GM23338 (cell line): ENCODE measurements around the gene RPS18. TPM values are rescaled to one million over a fixed set of nuclear protein-coding genes. Genes with fewer than 3 reads are reported as not detected.

Experiments used
- ATAC-seq: fragments of 200-7000 bp; cut with Tn5 transposase; 3 replicates; pipeline ENCODE4 v1.9.1; 2020
- DNase-seq: peaks from one replicate; pipeline ENCODE4 v3.0.0-alpha.2; 2015; ENCODE audit warnings: low spot score
- H2AFZ ChIP-seq: fragments of 200-600 bp; sonication (generic); 2 replicates; pipeline ENCODE4 v1.8.0; 2016; ENCODE audit warnings: antibody characterized with exemption, mild to moderate bottlenecking, moderate library complexity
- H3F3A ChIP-seq: fragments of 200-600 bp; sonication (generic); replicated peaks from 2 replicates; pipeline ENCODE4 v1.8.0; 2017; ENCODE audit warnings: antibody characterized with exemption, mixed run types, low read depth
- H3K27ac ChIP-seq: fragments of 200-600 bp; sonication (generic); 2 replicates; pipeline ENCODE4 v1.6.1; 2016; ENCODE audit warnings: low read depth
- H3K27me3 ChIP-seq: fragments of 200-600 bp; sonication (generic); 2 replicates; pipeline ENCODE4 v1.8.0; 2016; ENCODE audit warnings: mild to moderate bottlenecking, mixed run types, moderate library complexity; ENCODE audit not compliant: insufficient read depth
- H3K36me3 ChIP-seq: fragments of 200-600 bp; sonication (generic); 2 replicates; pipeline ENCODE4 v1.8.0; 2016; ENCODE audit warnings: mild to moderate bottlenecking; ENCODE audit not compliant: insufficient read depth
- H3K4me1 ChIP-seq: fragments of 200-600 bp; sonication (generic); 2 replicates; pipeline ENCODE4 v1.8.0; 2016; ENCODE audit warnings: mild to moderate bottlenecking, moderate library complexity; ENCODE audit not compliant: insufficient read depth
- H3K4me2 ChIP-seq: fragments of 200-600 bp; sonication (generic); 2 replicates; pipeline ENCODE4 v1.7.1; 2017; ENCODE audit warnings: mixed run types
- H3K4me3 ChIP-seq: fragments of 200-600 bp; sonication (generic); 2 replicates; pipeline ENCODE4 v1.6.1; 2016; ENCODE audit warnings: mixed run types
- H3K79me2 ChIP-seq: fragments of 200-600 bp; sonication (generic); replicated peaks from 2 replicates; pipeline ENCODE4 v1.8.0; 2017; ENCODE audit warnings: mild to moderate bottlenecking; ENCODE audit not compliant: insufficient read depth
- H3K9me2 ChIP-seq: fragments of 200-600 bp; sonication (generic); 2 replicates; pipeline ENCODE4 v1.8.0; 2017; ENCODE audit not compliant: insufficient read depth
- H4K20me1 ChIP-seq: fragments of 200-600 bp; sonication (generic); replicated peaks from 2 replicates; pipeline ENCODE4 v1.8.0; 2017; ENCODE audit warnings: mild to moderate bottlenecking; ENCODE audit not compliant: insufficient read depth
- H3K27ac Mint-ChIP-seq: 2 replicates; pipeline ENCODE4 v1.8.0; 2020; ENCODE audit warnings: inconsistent platforms, mild to moderate bottlenecking, moderate library complexity, mixed read lengths
- H3K27me3 Mint-ChIP-seq: 3 replicates; pipeline ENCODE4 v1.8.0; 2022; ENCODE audit warnings: low read depth, mild to moderate bottlenecking, moderate library complexity, mixed read lengths, inconsistent platforms; ENCODE audit not compliant: insufficient read depth, poor library complexity
- H3K36me3 Mint-ChIP-seq: 3 replicates; pipeline ENCODE4 v1.8.0; 2021; ENCODE audit warnings: low read depth, mild to moderate bottlenecking, inconsistent platforms, moderate library complexity, mixed read lengths
- H3K4me1 Mint-ChIP-seq: 3 replicates; pipeline ENCODE4 v1.8.0; 2020; ENCODE audit warnings: mild to moderate bottlenecking, inconsistent platforms, mixed read lengths
- H3K4me3 Mint-ChIP-seq: 3 replicates; pipeline ENCODE4 v1.8.0; 2021; ENCODE audit warnings: moderate library complexity, mild to moderate bottlenecking, inconsistent platforms, mixed read lengths
- H3K9me3 Mint-ChIP-seq: 3 replicates; pipeline ENCODE4 v1.8.0; 2020; ENCODE audit warnings: moderate library complexity, mild to moderate bottlenecking, inconsistent platforms, mixed read lengths
- CREB1 ChIP-seq: fragments of 250-450 bp; sonication (Bioruptor Pico); IDR thresholded peaks from 2 replicates; pipeline ENCODE4 v1.5.0; 2020; ENCODE audit warnings: low read depth, mild to moderate bottlenecking, moderate library complexity
- CTCF ChIP-seq, 2 experiments: fragments of 200-600 bp in 1 of 2; sonication (generic) in 1 of 2; conservative IDR thresholded peaks; 2 replicates each; pipeline versions ENCODE4 v1.5.1 to v1.6.1; 2016 to 2017; ENCODE audit warnings: antibody characterized with exemption in 2 of 2, low read depth in 2 of 2, mild to moderate bottlenecking in 2 of 2, moderate library complexity in 1 of 2
- ETS1 ChIP-seq: IDR thresholded peaks from 2 replicates; pipeline ENCODE4 v1.6.1; 2016; ENCODE audit warnings: antibody characterized with exemption
- EZH2 ChIP-seq: fragments of 200-600 bp; sonication (generic); IDR thresholded peaks from one replicate; pipeline ENCODE4 v1.8.0; 2017; ENCODE audit warnings: antibody characterized with exemption, mild to moderate bottlenecking, low read depth; ENCODE audit not compliant: unreplicated experiment
- EZH2phosphoT487 ChIP-seq: fragments of 200-600 bp; sonication (generic); IDR thresholded peaks from one replicate; pipeline ENCODE4 v1.8.1; 2018; ENCODE audit warnings: antibody characterized with exemption; ENCODE audit not compliant: unreplicated experiment
- JUNB ChIP-seq: IDR thresholded peaks from one replicate; pipeline ENCODE4 v1.6.1; 2016; ENCODE audit warnings: antibody characterized with exemption; ENCODE audit not compliant: unreplicated experiment
- NANOG ChIP-seq: IDR thresholded peaks from 2 replicates; pipeline ENCODE4 v1.6.1; 2016; ENCODE audit warnings: antibody characterized with exemption, borderline replicate concordance
- POLR2AphosphoS5 ChIP-seq: IDR thresholded peaks from 2 replicates; pipeline ENCODE4 v1.6.1; 2016; ENCODE audit warnings: antibody characterized with exemption, low read depth
- STAT1 ChIP-seq: IDR thresholded peaks from one replicate; pipeline ENCODE4 v1.6.1; 2016; ENCODE audit warnings: antibody characterized with exemption; ENCODE audit not compliant: unreplicated experiment
- ZNF114 ChIP-seq: fragments of 250-450 bp; sonication (Bioruptor Pico); IDR thresholded peaks from 2 replicates; pipeline ENCODE4 v1.5.0; 2020; ENCODE audit warnings: mild to moderate bottlenecking, moderate library complexity
- ZNF331 ChIP-seq: fragments of 250-450 bp; sonication (Bioruptor Pico); IDR thresholded peaks from 2 replicates; pipeline ENCODE4 v1.5.0; 2020; ENCODE audit warnings: low read depth, mild to moderate bottlenecking, moderate library complexity
- polyA plus RNA-seq: library from polyadenylated mRNA; unstranded; fragments of >200 nt; fragmentation: Nextera tagmentation; extraction: Ambion mirVana; gene quantifications from 2 replicates; pipeline ENCODE4 v1.2.1, GENCODE V29; 2016
- total RNA-seq: library from RNA; depleted of rRNA; stranded (reverse); fragments of >200 nt; shearing (Covaris generic); gene quantifications from 2 replicates; pipeline ENCODE4 v1.2.3, GENCODE V29; 2014
- TF ChIP-seq, protein P1 (sequence below): IDR thresholded peaks from one replicate; pipeline ENCODE4 v1.6.1; 2018; ENCODE audit warnings: antibody characterized with exemption; ENCODE audit not compliant: unreplicated experiment
- TF ChIP-seq, protein P2 (sequence below): fragments of 250-450 bp; sonication (Bioruptor Pico); IDR thresholded peaks from 2 replicates; pipeline ENCODE4 v1.5.0; 2020; ENCODE audit warnings: mild to moderate bottlenecking, moderate library complexity

The RPS18 gene
- total and polyA plus RNA-seq, 2 experiments from 2014 or later = 2,133 to 4,776 TPM

- Mint-ChIP-seq H3K36me3 (no peaks in the 10 kb centered on the region), H3K27me3 (peaks cover 3% of the 10 kb centered on the region), H3K9me3 (no peaks in the 10 kb centered on the region), H3K4me3 (no peak overlapping the region), H3K4me1 (no peaks in the 10 kb centered on the region), H3K27ac (no peak overlapping the region)
- DNase-seq (no peak), ATAC-seq (no peak)
- no peak overlapping the region for H3K4me3 ChIP-seq
- no peak overlapping the region for H3K27ac ChIP-seq
- no peak for TF ChIP-seq NANOG
- no peak for TF ChIP-seq ZNF331 (CRISPR knock-in tag)
- no peak for TF ChIP-seq STAT1
- no peak for TF ChIP-seq EZH2
- no peak for TF ChIP-seq JUNB
- TF ChIP-seq EZH2phosphoT487 = no peak
- TF ChIP-seq CTCF (conservative IDR thresholded peaks at IDR 0.05; ENCODE audit: low read depth in 2 of 2) = no peak
- TF ChIP-seq ZNF114 (CRISPR knock-in tag) = no peak
- TF ChIP-seq ETS1 = no peak
- TF ChIP-seq POLR2AphosphoS5 = no peak
- TF ChIP-seq, protein P1, sequence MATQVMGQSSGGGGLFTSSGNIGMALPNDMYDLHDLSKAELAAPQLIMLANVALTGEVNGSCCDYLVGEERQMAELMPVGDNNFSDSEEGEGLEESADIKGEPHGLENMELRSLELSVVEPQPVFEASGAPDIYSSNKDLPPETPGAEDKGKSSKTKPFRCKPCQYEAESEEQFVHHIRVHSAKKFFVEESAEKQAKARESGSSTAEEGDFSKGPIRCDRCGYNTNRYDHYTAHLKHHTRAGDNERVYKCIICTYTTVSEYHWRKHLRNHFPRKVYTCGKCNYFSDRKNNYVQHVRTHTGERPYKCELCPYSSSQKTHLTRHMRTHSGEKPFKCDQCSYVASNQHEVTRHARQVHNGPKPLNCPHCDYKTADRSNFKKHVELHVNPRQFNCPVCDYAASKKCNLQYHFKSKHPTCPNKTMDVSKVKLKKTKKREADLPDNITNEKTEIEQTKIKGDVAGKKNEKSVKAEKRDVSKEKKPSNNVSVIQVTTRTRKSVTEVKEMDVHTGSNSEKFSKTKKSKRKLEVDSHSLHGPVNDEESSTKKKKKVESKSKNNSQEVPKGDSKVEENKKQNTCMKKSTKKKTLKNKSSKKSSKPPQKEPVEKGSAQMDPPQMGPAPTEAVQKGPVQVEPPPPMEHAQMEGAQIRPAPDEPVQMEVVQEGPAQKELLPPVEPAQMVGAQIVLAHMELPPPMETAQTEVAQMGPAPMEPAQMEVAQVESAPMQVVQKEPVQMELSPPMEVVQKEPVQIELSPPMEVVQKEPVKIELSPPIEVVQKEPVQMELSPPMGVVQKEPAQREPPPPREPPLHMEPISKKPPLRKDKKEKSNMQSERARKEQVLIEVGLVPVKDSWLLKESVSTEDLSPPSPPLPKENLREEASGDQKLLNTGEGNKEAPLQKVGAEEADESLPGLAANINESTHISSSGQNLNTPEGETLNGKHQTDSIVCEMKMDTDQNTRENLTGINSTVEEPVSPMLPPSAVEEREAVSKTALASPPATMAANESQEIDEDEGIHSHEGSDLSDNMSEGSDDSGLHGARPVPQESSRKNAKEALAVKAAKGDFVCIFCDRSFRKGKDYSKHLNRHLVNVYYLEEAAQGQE = no peak
- TF ChIP-seq, protein P2, sequence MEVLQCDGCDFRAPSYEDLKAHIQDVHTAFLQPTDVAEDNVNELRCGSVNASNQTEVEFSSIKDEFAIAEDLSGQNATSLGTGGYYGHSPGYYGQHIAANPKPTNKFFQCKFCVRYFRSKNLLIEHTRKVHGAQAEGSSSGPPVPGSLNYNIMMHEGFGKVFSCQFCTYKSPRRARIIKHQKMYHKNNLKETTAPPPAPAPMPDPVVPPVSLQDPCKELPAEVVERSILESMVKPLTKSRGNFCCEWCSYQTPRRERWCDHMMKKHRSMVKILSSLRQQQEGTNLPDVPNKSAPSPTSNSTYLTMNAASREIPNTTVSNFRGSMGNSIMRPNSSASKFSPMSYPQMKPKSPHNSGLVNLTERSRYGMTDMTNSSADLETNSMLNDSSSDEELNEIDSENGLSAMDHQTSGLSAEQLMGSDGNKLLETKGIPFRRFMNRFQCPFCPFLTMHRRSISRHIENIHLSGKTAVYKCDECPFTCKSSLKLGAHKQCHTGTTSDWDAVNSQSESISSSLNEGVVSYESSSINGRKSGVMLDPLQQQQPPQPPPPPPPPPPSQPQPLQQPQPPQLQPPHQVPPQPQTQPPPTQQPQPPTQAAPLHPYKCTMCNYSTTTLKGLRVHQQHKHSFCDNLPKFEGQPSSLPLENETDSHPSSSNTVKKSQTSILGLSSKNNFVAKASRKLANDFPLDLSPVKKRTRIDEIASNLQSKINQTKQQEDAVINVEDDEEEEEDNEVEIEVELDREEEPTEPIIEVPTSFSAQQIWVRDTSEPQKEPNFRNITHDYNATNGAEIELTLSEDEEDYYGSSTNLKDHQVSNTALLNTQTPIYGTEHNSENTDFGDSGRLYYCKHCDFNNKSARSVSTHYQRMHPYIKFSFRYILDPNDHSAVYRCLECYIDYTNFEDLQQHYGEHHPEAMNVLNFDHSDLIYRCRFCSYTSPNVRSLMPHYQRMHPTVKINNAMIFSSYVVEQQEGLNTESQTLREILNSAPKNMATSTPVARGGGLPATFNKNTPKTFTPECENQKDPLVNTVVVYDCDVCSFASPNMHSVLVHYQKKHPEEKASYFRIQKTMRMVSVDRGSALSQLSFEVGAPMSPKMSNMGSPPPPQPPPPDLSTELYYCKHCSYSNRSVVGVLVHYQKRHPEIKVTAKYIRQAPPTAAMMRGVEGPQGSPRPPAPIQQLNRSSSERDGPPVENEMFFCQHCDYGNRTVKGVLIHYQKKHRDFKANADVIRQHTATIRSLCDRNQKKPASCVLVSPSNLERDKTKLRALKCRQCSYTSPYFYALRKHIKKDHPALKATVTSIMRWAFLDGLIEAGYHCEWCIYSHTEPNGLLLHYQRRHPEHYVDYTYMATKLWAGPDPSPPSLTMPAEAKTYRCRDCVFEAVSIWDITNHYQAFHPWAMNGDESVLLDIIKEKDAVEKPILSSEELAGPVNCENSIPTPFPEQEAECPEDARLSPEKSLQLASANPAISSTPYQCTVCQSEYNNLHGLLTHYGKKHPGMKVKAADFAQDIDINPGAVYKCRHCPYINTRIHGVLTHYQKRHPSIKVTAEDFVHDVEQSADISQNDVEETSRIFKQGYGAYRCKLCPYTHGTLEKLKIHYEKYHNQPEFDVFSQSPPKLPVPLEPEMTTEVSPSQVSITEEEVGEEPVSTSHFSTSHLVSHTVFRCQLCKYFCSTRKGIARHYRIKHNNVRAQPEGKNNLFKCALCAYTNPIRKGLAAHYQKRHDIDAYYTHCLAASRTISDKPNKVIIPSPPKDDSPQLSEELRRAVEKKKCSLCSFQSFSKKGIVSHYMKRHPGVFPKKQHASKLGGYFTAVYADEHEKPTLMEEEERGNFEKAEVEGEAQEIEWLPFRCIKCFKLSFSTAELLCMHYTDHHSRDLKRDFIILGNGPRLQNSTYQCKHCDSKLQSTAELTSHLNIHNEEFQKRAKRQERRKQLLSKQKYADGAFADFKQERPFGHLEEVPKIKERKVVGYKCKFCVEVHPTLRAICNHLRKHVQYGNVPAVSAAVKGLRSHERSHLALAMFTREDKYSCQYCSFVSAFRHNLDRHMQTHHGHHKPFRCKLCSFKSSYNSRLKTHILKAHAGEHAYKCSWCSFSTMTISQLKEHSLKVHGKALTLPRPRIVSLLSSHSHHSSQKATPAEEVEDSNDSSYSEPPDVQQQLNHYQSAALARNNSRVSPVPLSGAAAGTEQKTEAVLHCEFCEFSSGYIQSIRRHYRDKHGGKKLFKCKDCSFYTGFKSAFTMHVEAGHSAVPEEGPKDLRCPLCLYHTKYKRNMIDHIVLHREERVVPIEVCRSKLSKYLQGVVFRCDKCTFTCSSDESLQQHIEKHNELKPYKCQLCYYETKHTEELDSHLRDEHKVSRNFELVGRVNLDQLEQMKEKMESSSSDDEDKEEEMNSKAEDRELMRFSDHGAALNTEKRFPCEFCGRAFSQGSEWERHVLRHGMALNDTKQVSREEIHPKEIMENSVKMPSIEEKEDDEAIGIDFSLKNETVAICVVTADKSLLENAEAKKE (CRISPR knock-in tag) = no peak
- TF ChIP-seq CREB1 (CRISPR knock-in tag) = no peak
- no peaks in the 10 kb centered on the region for H3K4me1 ChIP-seq
- no peak overlapping the region for H2AFZ ChIP-seq
- peaks cover 42% of the 10 kb centered on the region for H3K27me3 ChIP-seq
- H3K4me2 ChIP-seq = no peak overlapping the region
- no peaks in the 10 kb centered on the region for H3K79me2 ChIP-seq
- H3F3A ChIP-seq = no peaks in the 10 kb centered on the region
- no peaks in the 10 kb centered on the region for H3K36me3 ChIP-seq
- H3K9me2 ChIP-seq = no peaks in the 10 kb centered on the region
- no peaks in the 10 kb centered on the region for H4K20me1 ChIP-seq
Observed at GRCh38 chr6:33241968-33242367, 29.9 kb upstream of the RPS18 start.
